ENCODE measurements around the gene EIF2D. TPM values are rescaled to one million over a fixed set of nuclear protein-coding genes. Genes with fewer than 3 reads are reported as not detected.

Gene EIF2D
- total and polyA plus RNA-seq, 2 of the 8 experiments (the other 6 are each of a cell fraction or from before 2014, with no cell fraction given), result 36.1 to 37.1 TPM

- no peak for TF ChIP-seq ASH2L (IDR thresholded peaks at IDR 0.05; ENCODE audit: low read length)
- TF ChIP-seq RFX5 (IDR thresholded peaks at IDR 0.05; ENCODE audit: borderline replicate concordance, low read depth, low read length), result no peak
- TF ChIP-seq SP1 (IDR thresholded peaks at IDR 0.05; ENCODE audit: low read depth, low read length), result no peak
- TF ChIP-seq JUND (IDR thresholded peaks at IDR 0.05; ENCODE audit: low read length), result no peak
- TF ChIP-seq SIN3A (conservative IDR thresholded peaks at IDR 0.05 in 1 of 2, IDR thresholded peaks at IDR 0.05 in 1 of 2; ENCODE audit: low read depth in 1 of 2, low read length in 2 of 2), result no peak
- TF ChIP-seq POU5F1 (IDR thresholded peaks at IDR 0.05; ENCODE audit: low read depth, low read length), result no peak
- no peak for TF ChIP-seq TBP (IDR thresholded peaks at IDR 0.05; ENCODE audit: low read depth, low read length)
- TF ChIP-seq MAX (IDR thresholded peaks at IDR 0.05), result no peak
These were observed 61.8 kb downstream of the EIF2D start (continued) for GRCh38 chr1:206550446-206550845.

Measured in H1 (cell line).